Heart left ventricle (tissue), 16 donors: ENCODE measurements around the gene TMEM119. TPM values are rescaled to one million over a fixed set of nuclear protein-coding genes. Genes with fewer than 3 reads are reported as not detected.
"Not testable (repeated sequence)": the region's sequence is repeated elsewhere in the genome, so short reads cannot be mapped to it uniquely, and the experiment has no call there.

Experiments
- ATAC-seq, 4 donors: fragments of 200-7000 bp; cut with Tn5 transposase; one replicate each; pipeline ENCODE4 v1.9.1; 2020 to 2022; ENCODE audit warnings: moderate library complexity in 4 of 4, mild to moderate bottlenecking in 3 of 4, moderate number of reproducible peaks in 1 of 4
- DNase-seq, 5 donors: peaks; one replicate each; pipeline ENCODE4 v3.0.0-alpha.2; 2020
- H3K27ac ChIP-seq, 12 donors: fragments of 200-600 bp; sonication (generic) in 4 of 12; one replicate each; pipeline versions ENCODE4 v1.5.0 to v1.8.0; 2016 to 2022; ENCODE audit warnings: mild to moderate bottlenecking in 2 of 12
- H3K27me3 ChIP-seq, 9 donors: fragments of 200-600 bp; sonication (generic) in 2 of 9; one replicate each; pipeline versions ENCODE4 v1.5.1 to v1.8.0; 2016 to 2022; ENCODE audit warnings: mild to moderate bottlenecking in 3 of 9
- H3K36me3 ChIP-seq, 9 donors: fragments of 200-600 bp; sonication (generic) in 2 of 9; one replicate each; pipeline versions ENCODE4 v1.5.0 to v1.8.0; 2018 to 2022; ENCODE audit warnings: mild to moderate bottlenecking in 2 of 9
- H3K4me1 ChIP-seq, 12 donors: fragments of 200-600 bp; sonication (generic) in 4 of 12; one replicate each; pipeline versions ENCODE4 v1.5.0 to v1.8.0; 2016 to 2022; ENCODE audit warnings: mild to moderate bottlenecking in 3 of 12
- H3K4me3 ChIP-seq, 12 donors: fragments of 200-600 bp; sonication (generic) in 4 of 12; one replicate each; pipeline versions ENCODE4 v1.5.0 to v1.8.0; 2017 to 2022; ENCODE audit warnings: mild to moderate bottlenecking in 9 of 12, moderate library complexity in 4 of 12
- H3K9me3 ChIP-seq, 12 donors: fragments of 200-600 bp; sonication (generic) in 4 of 12; one replicate each; pipeline versions ENCODE4 v1.5.0 to v1.8.0; 2016 to 2022; ENCODE audit warnings: mild to moderate bottlenecking in 1 of 12
- CTCF ChIP-seq, 12 donors: fragments of 200-600 bp; sonication (generic) in 4 of 12; IDR thresholded peaks; one replicate each; pipeline versions ENCODE4 v1.5.0 to v1.8.0; 2018 to 2022; ENCODE audit warnings: antibody characterized with exemption in 12 of 12, mild to moderate bottlenecking in 5 of 12
- POLR2A ChIP-seq, 2 donors: fragments of 450-650 bp; IDR thresholded peaks; one replicate each; pipeline ENCODE4 v1.6.1; 2017; ENCODE audit warnings: antibody characterized with exemption in 2 of 2, mild to moderate bottlenecking in 2 of 2, moderate library complexity in 2 of 2
- WGBS, 4 donors: extraction: QIAGEN DNeasy Blood & Tissue Kit in 2 of 4; methylation state at CpG; one replicate each; pipeline versions ENCODE4 v1.1.5 to v1.1.7; 2013 to 2018; 5-methylcytosine and 5-hydroxymethylcytosine counted together
- intact Hi-C, 10 donors: fragments of 100-400 bp; cut with DNase I; formaldehyde crosslinking; loops; one replicate each; pipeline versions ENCODE4 v1.11.1 to v1.14.2; 2022
- polyA plus RNA-seq, 2 donors: library from polyadenylated mRNA; stranded (reverse); fragments of 200-250 nt; gene quantifications; one replicate each; pipeline ENCODE4 v1.2.3, GENCODE V29; 2013
- total RNA-seq, 9 donors: library from RNA; depleted of rRNA in 2 of 9; stranded (reverse); fragments of >200 nt in 2 of 9; fragmentation: NEBNext Ultra II Directional in 3 of 9; extraction: Animal tissue kit (Norgen Biotek cat#: 25700) in 3 of 9; gene quantifications; one replicate each; pipeline versions ENCODE4 v1.1.0 to v1.2.4, GENCODE V29; 2016 to 2023
- donor health status: ischemic (EF 13 %, LVEDD 7.1; RV severe dilation, severe dysfunction).
- donor health status: healthy with polysubstance abuse.
- donor health status: DM: no; HTN: yes; CAD: no.
- donor health status: DM: no; HTN: no; CAD: no.
- donor health status: ischemic (EF 25% LVEDD 6.9; RV normal size, moderate dysfunction).
- donor health status: ischemic (EF 25% LVEDD 5.7; RV mildly dilated, moderate dysfunction).
- donor health status: healthy.
- donor health status: DM: yes; HTN: yes; CAD: no.
- donor health status: ischemic (EF 35%, LVEDD 5.7; RV mildly dilated, moderate dysfunction).
- donor health status: nonischemic (EF 11% LVEDD 7.7; RV severe dilation, severe dysfunction).
- donor health status: DM: yes; HTN: yes; CAD: no.
- donor health status: PGD.
- donor health status: ischemic (EF 29% LVEDD 5.4; RV normal size, mild dysfunction).
- donor health status: nonischemic (EF 23%, LVEDD 6.1; RV moderate dilation, normal function).

TMEM119 gene
- total and polyA plus RNA-seq, 11 donors = 0.19 to 11.0 (median 2.2) TPM

- whole genome bisulfite sequencing, 4 donors = 93 to 95% (median 95%) methylated on average over 25 of the region's 25 CpGs
- Histone ChIP-seq H3K36me3 (no peaks in the 10 kb centered on the region), H3K27me3 (no peaks in the 10 kb centered on the region)
These were observed 5.6 kb downstream of the TMEM119 start for GRCh38 chr12:108592033-108592909.

DNA sequence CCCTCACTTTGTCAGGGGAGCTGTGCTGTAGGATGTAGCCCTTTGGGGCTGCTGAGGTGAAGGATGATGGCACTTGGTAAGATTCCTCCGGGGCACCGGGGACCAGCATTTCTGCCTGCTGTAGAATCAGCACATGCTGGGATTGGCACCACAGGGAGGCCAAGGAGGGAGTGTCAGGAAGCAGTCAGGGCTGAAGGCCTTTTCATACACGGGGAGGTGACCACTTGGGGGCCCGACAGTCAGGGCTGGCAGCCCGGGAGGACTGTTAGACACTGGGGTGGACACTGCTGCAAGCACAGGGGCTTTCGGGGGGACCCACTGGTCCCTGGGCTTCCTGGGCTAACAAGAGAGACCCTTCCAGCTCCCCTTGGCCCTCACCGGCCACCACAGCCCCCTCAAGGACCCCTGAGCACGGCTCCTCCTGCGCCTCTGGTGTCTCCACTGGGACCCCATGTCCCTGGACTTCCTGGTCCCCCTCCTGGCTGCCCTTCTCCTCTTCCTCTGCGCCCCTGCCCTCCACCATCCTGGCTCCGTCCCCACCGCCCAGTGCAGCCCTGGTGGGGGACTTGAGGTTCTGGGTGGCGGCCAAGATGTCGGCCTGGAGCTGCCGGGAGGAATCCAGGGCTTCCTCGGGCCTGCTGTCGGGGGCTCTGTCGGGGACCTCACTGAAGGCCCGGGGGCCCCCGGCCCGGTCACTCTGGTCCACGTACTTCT lies 6.5 kb downstream of the TMEM119 start:
- no peak overlapping the region for H3K4me3 ChIP-seq
- H3K27me3 ChIP-seq = no peaks in the 10 kb centered on the region
- no peak overlapping the region for H3K27ac ChIP-seq
- DNase-seq (peak in 1 of 5 donors; percentile 25), ATAC-seq (no peak)
- intact Hi-C loops = no loop called here
- H3K9me3 ChIP-seq = no peaks in the 10 kb centered on the region
- H3K36me3 ChIP-seq = no peaks in the 10 kb centered on the region
- peaks cover 0 to 14% (median 0%) of the 10 kb centered on the region in 12 donors for H3K4me1 ChIP-seq
- WGBS, 4 donors = 84 to 92% (median 87%) methylated on average over 22 of the region's 22 CpGs
- TF ChIP-seq CTCF (IDR thresholded peaks at IDR 0.05) (no peak), POLR2A (IDR thresholded peaks at IDR 0.05) (no peak)

More at GRCh38 chr12:108592033-108592909, 5.6 kb downstream of the TMEM119 start:
- Histone ChIP-seq H3K4me1 (peaks cover 0 to 14% (median 0%) of the 10 kb centered on the region in 12 donors), H3K4me3 (no peak overlapping the region), H3K9me3 (no peaks in the 10 kb centered on the region), H3K27ac (no peak overlapping the region)
- intact Hi-C loops = no loop called here
- TF ChIP-seq CTCF (IDR thresholded peaks at IDR 0.05) = no peak
- TF ChIP-seq POLR2A (IDR thresholded peaks at IDR 0.05) = no peak
- DNase-seq (peak in 1 of 5 donors; percentile 14), ATAC-seq (no peak)

DNA sequence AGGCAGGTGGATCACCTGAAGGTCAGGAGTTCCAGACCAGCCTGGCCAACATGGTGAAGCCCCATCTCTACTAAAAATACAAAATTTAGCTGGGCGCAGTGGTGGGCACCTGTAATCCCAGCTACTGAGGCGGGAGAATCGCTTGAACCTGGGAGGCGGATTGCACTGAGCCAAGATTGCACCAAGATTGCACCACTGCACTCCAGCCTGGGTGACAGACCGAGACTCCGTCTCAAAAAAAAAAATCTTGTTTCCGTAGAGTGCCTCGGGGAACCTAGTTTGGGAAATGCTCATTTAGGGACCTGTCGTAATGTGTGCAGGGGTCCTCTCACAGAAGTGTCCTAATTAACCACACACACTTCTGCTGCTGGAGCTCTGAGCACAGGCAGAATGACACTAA lies 7.4 kb downstream of the TMEM119 start:
- H3K27me3 ChIP-seq, H3K9me3 ChIP-seq, H3K36me3 ChIP-seq, H3K27ac ChIP-seq, H3K4me3 ChIP-seq, DNase-seq, intact Hi-C loops, ATAC-seq: not testable (repeated sequence)
- peaks cover 0 to 14% (median 0%) of the 10 kb centered on the region in 12 donors for H3K4me1 ChIP-seq
- 88 to 99% (median 93%) methylated on average over 9 of the region's 9 CpGs for WGBS, 4 donors

DNA sequence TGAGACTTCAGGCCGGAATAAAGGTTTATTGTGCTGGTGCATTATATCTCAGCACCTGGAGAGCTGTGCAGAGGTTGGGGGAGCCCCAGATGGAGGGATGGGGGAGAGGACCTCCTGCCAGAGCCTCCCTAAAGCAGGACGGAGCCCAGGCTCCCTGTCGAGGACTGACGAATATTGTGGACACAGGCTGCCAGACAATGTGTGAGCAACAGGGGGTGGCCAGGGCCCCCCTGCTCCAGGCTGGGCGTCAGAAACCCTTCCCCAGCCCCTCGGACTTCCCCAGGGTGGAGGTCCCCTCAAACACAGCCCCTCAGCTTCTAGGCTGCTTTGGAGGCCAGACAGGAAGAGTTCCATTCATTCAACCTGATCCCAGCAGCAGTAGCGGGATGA lies 8.0 kb downstream of the TMEM119 start:
- Histone ChIP-seq H3K36me3 (no peaks in the 10 kb centered on the region), H3K9me3 (no peaks in the 10 kb centered on the region), H3K4me1 (peaks cover 0 to 14% (median 0%) of the 10 kb centered on the region in 12 donors), H3K4me3 (no peak overlapping the region), H3K27ac (no peak overlapping the region), H3K27me3 (no peaks in the 10 kb centered on the region)
- ATAC-seq (no peak), DNase-seq (peak in 1 of 5 donors; percentile 11)
- TF ChIP-seq CTCF (IDR thresholded peaks at IDR 0.05) = no peak
- TF ChIP-seq POLR2A (IDR thresholded peaks at IDR 0.05) = no peak
- WGBS, 4 donors = 69 to 80% (median 78%) methylated on average over 3 to 7 of the region's 7 CpGs
- intact Hi-C loops = no loop called here
